ES-I3 (cell line): ENCODE results near the gene DGKI.

Experiments used
- H3K36me3 ChIP-seq: 2 replicates; pipeline ENCODE4 v1.6.1; 2013; ENCODE audit warnings: mild to moderate bottlenecking, low read length, control low read depth, moderate library complexity; ENCODE audit not compliant: insufficient read depth
- H3K4me1 ChIP-seq: 2 replicates; pipeline ENCODE4 v1.6.1; 2013; ENCODE audit warnings: mild to moderate bottlenecking, control low read depth, low read length; ENCODE audit not compliant: insufficient read depth
- H3K9ac ChIP-seq: 2 replicates; pipeline ENCODE4 v1.6.1; 2013; ENCODE audit warnings: low read depth, mild to moderate bottlenecking, low read length, moderate library complexity
- H3K9me3 ChIP-seq: 2 replicates; pipeline ENCODE4 v1.6.1; 2013; ENCODE audit warnings: mild to moderate bottlenecking, low read length, moderate library complexity; ENCODE audit not compliant: control insufficient read depth, insufficient read depth

The DGKI gene

DNA sequence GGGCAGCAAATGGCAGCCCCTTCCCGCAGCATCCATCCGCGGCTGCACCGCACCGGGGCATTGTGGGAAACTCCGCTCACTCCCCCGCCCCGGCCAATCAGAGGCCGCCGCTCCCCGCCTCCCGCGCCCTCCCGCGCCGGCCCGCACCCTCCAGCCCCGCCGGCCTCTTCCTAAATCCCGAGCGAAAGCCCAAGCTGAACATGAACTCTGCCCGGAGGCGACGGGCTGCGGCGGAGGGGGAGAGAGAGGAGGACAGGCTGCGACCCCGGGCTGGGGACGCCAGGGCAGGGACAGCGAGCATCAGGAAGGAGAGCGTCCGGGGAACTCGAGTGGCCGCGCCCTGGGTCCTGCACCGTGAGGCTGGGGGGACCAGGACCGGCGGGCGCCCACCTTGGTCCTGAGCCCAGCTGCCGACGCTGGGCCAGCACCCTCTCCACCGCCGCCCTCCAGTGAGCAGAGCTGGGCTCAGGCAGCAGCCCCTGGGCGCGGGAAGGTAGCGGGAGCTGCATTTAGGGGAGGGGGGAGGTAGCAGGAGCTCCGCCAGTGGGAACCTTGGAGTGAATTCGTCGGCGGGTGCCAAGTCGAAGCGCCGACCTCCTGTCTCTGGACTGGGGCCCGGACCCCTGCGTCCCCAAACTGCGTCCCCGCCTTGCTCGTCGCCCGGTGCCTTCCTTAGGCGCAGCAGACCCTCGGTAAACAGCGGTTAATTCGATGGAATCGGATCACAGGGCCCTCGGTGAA lies at the start of gene DGKI:
Gene DGKI (minus strand): TSS at position 148 of the 741 bp plus-strand sequence.
- peak within 1 kb of the TSS; percentile 58 for H3K9ac ChIP-seq
- peaks cover 3% of the 10 kb centered on the region; the same call in 1 of the 2 replicates for H3K4me1 ChIP-seq
- no peaks in the 10 kb centered on the region for H3K36me3 ChIP-seq
- no peaks in the 10 kb centered on the region for H3K9me3 ChIP-seq

DNA sequence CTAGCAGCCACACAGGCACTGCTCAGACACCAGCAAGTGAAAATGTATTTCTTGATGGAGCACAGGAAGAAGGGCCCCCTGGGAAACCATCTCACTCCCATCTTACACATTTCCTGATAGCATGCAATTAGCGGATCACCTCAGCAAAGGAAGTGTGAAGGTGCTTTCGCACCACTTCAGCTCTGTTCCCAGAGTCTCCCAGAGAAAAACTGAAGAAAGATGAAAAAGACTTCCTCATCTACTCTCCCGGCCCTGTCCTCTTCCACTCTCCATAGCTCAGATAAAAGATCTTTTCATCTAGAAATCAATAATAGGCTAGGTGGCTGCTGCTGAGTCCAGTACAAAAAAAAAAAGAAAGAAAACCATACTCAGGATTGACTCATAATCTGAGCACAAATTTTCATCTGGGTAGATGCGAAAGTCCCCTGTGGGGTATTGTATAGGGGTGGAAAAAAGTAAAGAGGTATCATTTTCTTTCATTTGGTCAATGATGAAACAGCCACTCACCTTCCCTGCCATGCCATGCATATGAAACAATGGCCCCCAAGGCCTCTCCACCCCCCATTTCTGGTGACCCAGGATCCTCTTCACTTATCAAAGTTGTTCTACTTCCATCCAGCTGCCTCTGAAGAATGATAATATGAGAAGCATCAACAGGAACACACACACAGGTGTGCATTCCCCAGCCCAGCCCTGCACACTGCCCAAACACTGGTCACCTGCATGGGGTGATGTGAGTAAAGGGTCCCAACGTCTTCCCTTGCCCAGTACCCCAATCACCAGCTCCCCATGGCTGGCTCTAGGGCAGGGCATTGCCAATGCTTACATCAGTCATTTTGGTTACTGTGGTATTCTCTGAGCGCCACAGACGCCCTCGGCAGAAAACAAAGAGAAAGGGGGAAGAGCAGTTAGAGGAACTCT lies 48.8 kb upstream of the DGKI start:
- peaks cover 21% of the 10 kb centered on the region for H3K36me3 ChIP-seq
- no peak overlapping the region for H3K9ac ChIP-seq
- H3K4me1 ChIP-seq = peaks cover 8% of the 10 kb centered on the region
- H3K9me3 ChIP-seq = no peaks in the 10 kb centered on the region

DNA sequence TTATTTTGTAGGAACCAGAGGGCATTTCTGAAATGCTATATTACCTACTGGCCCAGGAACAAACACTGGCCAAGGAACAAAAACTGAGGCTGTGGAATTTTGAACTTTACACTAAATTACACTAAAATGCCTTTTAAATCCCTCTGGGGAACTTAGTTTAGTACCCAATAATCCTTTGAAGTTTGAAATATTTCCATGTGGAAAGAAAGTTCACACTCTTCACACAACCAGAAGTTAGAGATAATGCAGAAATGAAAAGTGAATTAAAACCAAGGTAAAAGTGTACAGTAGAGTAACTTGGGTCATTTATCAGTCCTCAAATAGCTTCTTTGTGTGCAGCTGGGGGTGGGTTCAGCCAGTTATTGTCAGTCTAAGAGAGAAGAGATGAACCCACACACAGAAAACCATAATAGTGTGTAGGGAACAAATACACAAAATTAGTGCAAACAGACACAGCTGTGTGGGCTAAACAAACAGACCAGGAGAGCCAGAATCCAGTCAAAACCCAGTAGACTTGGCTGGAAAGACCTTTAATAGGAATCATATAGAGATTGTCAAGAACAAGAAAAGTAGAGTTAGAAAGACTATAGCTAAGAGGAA lies 46.5 kb upstream of the DGKI start:
- Histone ChIP-seq H3K9ac (no peak overlapping the region), H3K36me3 (peaks cover 17% of the 10 kb centered on the region), H3K9me3 (no peaks in the 10 kb centered on the region), H3K4me1 (no peaks in the 10 kb centered on the region)

DNA sequence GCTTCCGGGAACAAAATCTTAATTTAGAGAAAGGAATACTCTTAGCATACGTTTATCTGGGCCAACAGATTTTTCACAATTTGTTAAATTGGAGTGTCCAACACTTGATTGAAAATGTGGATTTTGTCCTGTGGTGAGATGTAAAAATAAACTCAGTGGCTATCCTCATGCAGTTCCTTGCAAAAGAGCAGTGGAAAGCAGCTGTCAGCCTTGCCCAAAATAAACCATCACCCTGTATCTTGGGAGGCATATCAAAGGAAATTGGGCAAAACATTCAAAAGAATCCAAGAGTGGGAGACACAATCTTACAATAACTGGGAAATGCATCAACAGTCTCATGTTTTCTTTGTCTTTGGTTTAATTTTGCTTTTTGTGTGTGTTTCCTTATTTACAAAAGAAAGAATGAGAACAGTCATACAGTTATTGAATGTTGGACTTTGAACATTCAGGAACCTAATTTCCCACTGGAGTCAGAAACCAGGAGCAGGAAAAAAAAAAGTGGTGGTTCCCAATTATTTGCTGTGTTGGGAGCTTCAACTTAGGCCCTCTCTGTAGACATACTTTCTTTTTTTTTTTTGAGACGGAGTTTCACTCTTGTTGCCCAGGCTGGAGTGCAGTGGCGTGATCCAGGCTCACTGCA lies 44.4 kb upstream of the DGKI start:
- no peak overlapping the region for H3K9ac ChIP-seq
- peaks cover 11% of the 10 kb centered on the region for H3K4me1 ChIP-seq
- no peaks in the 10 kb centered on the region for H3K9me3 ChIP-seq
- H3K36me3 ChIP-seq = peaks cover 16% of the 10 kb centered on the region

DNA sequence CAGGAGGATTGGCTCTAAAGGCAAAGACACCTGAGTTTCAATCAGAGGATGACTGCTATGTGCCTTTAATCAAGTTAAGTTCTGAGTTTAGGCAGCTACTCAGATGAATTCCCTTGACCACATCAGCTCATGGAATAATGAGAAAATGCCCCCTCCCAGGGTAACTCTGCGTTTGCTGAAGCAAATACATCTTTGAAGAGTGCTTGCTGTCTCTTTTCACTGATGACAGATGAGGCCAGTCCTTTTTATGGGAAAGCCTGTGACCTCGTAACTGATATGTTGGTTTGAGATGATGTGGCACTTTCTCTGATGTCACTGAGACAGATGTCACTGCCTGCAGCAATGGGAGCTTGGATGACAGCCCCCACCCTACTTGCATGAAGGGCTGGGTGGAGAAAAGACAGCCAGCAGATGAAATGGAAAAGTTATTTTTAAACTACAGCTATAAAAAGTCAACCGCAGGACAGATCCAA lies 43.7 kb upstream of the DGKI start:
- peaks cover 12% of the 10 kb centered on the region; the same call in 1 of the 2 replicates for H3K36me3 ChIP-seq
- H3K9me3 ChIP-seq = no peaks in the 10 kb centered on the region
- H3K4me1 ChIP-seq = peaks cover 12% of the 10 kb centered on the region
- no peak overlapping the region for H3K9ac ChIP-seq

DNA sequence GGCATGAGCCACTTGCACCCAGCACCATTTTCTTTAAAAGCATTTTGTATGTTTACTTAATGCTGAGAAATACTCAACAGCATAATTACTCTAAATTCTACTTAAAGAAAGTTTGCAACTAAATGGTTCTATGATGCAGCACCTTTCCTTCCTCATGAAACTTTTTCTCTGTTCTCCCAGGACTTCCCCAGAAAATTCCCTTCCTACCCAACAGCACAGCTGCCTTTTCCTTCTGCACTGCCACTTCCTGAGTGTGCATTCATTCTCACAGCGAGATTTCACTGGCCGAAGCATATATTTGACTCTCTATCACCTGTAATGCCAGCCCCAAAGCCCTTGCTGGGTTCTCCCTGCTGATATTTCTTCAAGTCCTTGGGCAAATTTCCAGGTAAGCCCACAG lies 41.5 kb upstream of the DGKI start:
- H3K36me3 ChIP-seq = peaks cover 10% of the 10 kb centered on the region; the same call in 1 of the 2 replicates

DNA sequence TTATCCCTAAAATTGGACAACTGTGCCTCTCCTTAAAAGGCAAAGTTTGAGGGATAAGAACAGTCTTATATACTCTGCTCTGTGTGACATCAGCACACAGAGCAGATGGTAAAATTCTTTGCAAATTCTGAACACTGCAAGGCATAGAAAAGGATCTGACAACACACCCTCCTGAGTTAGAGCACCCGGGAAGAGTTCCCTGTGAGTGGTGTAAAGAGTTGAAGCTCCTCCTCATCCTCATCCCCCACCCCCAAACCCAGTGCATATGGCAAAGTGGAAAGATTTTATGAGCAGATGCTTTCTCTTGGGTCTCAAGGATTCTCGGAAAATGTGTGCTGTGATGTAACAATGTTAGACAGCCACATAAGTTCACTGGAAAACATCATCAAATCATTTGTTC lies 40.0 kb upstream of the DGKI start:
- Histone ChIP-seq H3K9ac (no peak overlapping the region), H3K9me3 (peaks cover 8% of the 10 kb centered on the region), H3K4me1 (peaks cover 12% of the 10 kb centered on the region), H3K36me3 (peaks cover 24% of the 10 kb centered on the region)

More for the DNA sequence above, 41.5 kb upstream of the DGKI start:
- Histone ChIP-seq H3K9me3 (no peaks in the 10 kb centered on the region), H3K4me1 (peaks cover 12% of the 10 kb centered on the region), H3K9ac (no peak overlapping the region)

DNA sequence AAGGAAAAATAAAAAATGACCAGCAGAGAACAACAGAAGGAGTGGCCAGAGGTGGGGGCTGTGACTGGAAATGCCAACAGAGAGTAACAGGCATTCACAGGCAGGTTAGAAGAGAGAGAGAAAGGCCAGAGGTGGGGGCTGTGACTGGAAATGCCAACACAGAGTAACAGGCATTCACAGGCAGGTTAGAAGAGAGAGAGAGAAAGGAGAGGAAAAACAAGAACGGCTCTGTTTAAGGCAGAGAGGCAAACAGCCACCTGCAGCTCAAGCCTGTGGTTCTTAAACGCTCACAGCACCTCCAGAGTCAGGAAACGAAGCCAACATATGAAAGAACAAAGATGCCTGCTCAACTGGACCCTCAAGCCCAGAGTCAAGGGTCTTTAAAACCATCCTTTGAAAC lies 39.5 kb upstream of the DGKI start:
- peaks cover 28% of the 10 kb centered on the region for H3K36me3 ChIP-seq
- peaks cover 15% of the 10 kb centered on the region for H3K4me1 ChIP-seq
- H3K9me3 ChIP-seq = peaks cover 11% of the 10 kb centered on the region
- no peak overlapping the region for H3K9ac ChIP-seq

DNA sequence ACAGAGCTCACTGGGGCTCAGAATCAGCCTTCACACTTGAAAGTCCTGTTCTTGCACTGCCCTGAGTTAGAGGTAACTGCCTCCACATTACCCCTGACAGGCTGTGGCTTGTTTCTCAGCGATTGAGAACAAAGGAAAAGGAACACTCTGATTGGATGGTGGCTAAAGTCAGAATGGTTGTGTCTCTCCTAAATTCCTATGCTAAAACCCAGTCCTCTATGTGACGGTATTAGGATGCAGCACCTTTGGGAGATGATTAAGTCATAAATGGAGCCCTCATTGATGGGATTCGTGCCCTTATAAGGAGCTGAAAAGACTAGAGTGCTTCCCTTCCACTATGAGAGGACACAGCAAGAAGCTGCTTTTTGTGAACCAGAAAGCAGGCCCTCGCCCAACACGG lies 38.9 kb upstream of the DGKI start:
- H3K4me1 ChIP-seq = peaks cover 21% of the 10 kb centered on the region
- H3K36me3 ChIP-seq = peaks cover 32% of the 10 kb centered on the region
- H3K9ac ChIP-seq = no peak overlapping the region
- peaks cover 13% of the 10 kb centered on the region for H3K9me3 ChIP-seq

DNA sequence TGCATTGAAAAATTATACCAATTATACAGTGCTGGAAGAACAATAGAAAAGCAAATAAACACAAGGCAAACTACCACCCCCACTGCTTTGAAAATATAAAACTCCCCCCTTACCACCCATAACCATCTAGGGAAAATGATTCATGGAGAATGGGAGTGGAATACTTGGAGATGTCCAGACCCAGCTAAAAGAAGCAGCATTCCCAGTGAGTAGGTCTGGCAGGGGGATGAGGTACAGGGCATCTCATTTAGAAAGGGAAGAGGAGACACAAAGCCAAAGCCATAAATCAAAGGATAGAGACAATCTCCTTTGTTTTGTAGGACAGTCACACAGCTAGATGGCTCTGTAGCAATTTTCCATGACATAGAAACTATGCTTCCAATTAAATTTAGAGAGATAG lies 36.0 kb upstream of the DGKI start:
- Histone ChIP-seq H3K36me3 (peaks cover 32% of the 10 kb centered on the region), H3K9me3 (peaks cover 13% of the 10 kb centered on the region), H3K4me1 (peaks cover 48% of the 10 kb centered on the region), H3K9ac (no peak overlapping the region)

DNA sequence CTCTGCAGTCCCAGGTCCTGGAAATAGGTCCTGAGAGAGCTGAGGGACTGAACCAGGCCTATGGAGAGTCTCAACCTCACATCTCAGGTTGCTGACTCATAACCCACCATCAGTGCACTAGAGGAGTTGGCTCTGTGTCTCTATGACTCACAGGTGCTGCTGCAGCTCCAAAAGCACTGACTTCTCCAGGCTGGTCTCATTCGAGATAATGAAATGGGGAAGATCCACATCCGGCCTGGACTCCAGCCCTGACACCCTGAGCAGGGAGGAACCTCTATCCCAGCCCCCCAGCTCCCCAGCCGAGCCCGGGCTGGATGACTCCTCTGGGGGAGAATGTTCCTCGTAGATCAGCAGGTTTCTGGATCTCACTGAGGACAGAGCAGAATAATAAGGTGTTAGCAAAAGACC lies 35.5 kb upstream of the DGKI start:
- peaks cover 32% of the 10 kb centered on the region for H3K36me3 ChIP-seq
- H3K9me3 ChIP-seq = peaks cover 13% of the 10 kb centered on the region
- H3K9ac ChIP-seq = no peak overlapping the region
- peaks cover 52% of the 10 kb centered on the region for H3K4me1 ChIP-seq

DNA sequence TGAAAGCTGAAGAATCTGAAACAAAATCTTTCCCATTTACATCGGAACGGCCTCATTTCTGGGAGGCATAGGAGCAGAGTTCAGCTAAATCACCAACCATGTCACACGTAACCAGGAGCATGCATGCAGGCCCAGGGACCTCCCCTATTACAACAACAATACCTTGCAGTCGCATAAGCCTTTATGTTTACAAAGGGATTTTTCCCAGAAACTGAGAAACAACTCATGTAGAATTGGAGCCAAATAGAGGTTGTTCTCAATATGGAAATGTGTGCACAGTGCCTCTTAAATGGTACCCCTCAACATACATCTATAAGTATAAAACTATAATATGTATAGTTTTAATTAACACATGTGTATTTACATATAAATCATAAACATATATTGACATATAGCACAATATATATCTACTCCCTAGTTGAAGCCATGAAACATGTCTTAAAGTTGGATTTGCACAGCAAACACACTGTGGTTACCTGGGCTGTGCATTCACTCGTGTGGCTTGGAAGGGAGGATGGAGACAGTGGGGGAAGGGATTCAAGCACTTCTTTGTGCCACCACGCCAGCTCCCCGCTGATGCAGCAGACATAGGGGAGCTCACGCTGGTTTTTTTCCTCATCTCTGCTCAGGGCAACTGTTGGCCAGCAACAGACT lies 35.0 kb upstream of the DGKI start:
- H3K36me3 ChIP-seq = peaks cover 32% of the 10 kb centered on the region
- peaks cover 53% of the 10 kb centered on the region for H3K4me1 ChIP-seq
- H3K9me3 ChIP-seq = peaks cover 13% of the 10 kb centered on the region
- H3K9ac ChIP-seq = no peak overlapping the region

DNA sequence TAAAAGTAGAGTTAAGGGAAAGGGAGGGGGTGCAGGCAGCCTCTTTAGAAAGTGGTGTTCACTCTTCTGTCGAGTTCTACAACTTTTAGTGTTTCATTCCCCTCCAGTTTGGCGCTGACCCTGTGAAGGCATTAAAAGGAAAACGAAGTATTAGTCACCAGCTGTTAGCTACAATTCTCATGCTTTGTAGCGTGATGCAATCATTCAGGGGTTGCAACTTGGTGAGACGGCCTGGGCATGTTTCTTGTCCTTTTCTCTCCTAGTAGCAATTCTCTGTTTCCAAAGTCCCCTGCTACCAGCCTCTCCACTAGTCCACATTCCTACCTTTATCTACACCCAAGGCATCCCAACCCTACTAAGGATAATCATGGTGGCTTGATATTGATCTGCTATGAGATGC lies 33.7 kb upstream of the DGKI start:
- Histone ChIP-seq H3K9me3 (peaks cover 13% of the 10 kb centered on the region), H3K9ac (no peak overlapping the region), H3K4me1 (peaks cover 49% of the 10 kb centered on the region), H3K36me3 (peaks cover 39% of the 10 kb centered on the region)
